OCI-LY3 (cell line): ENCODE measurements around the gene KCMF1.

Experiments used
- H2AFZ ChIP-seq: fragments of 200-600, 300-600 bp; shearing (Covaris generic); 2 replicates; pipeline ENCODE4 v1.6.0; 2014; ENCODE audit warnings: antibody characterized with exemption, low read depth, low read length
- H3K27ac ChIP-seq: fragments of 200-600, 300-600 bp; sonication (generic); 2 replicates; pipeline ENCODE4 v1.5.1; 2014; ENCODE audit warnings: mild to moderate bottlenecking, low read length, moderate library complexity, mixed read lengths
- H3K27me3 ChIP-seq: fragments of 200-600, 300-600 bp; sonication (generic); 2 replicates; pipeline ENCODE4 v1.6.1; 2014; ENCODE audit warnings: low read depth, low read length, mixed read lengths
- H3K36me3 ChIP-seq: fragments of 200-600, 300-600 bp; sonication (generic); replicated peaks from 2 replicates; pipeline ENCODE3; 2014; ENCODE audit warnings: low read depth, low read length, mixed read lengths
- H3K4me1 ChIP-seq: fragments of 300-600, 200-600 bp; sonication (generic); 2 replicates; pipeline ENCODE4 v1.6.1; 2014; ENCODE audit warnings: low read length, mixed read lengths
- H3K4me2 ChIP-seq: fragments of 200-600, 300-600 bp; sonication (generic); 2 replicates; pipeline ENCODE4 v1.6.1; 2014; ENCODE audit warnings: low read length, mixed read lengths
- H3K4me3 ChIP-seq: fragments of 300-600, 200-600 bp; sonication (generic); 2 replicates; pipeline ENCODE4 v1.5.1; 2014; ENCODE audit warnings: antibody characterized with exemption, mild to moderate bottlenecking, low read length, moderate library complexity
- H3K79me2 ChIP-seq: fragments of 300-600, 200-600 bp; shearing (Covaris generic); 2 replicates; pipeline ENCODE4 v1.6.1; 2014; ENCODE audit warnings: mild to moderate bottlenecking, low read length, mixed read lengths
- H3K9ac ChIP-seq: fragments of 300-600, 200-600 bp; shearing (Covaris generic); 2 replicates; pipeline ENCODE4 v1.6.0; 2014; ENCODE audit warnings: mild to moderate bottlenecking, low read length, moderate library complexity
- H3K9me3 ChIP-seq: fragments of 200-600, 300-600 bp; shearing (Covaris generic); 2 replicates; pipeline ENCODE4 v1.6.1; 2014; ENCODE audit warnings: low read length, mixed read lengths; ENCODE audit not compliant: insufficient read depth
- H4K20me1 ChIP-seq: fragments of 200-600, 300-600 bp; sonication (generic); 2 replicates; pipeline ENCODE4 v1.6.1; 2016; ENCODE audit warnings: low read length, mixed read lengths; ENCODE audit not compliant: insufficient read depth
- CTCF ChIP-seq: fragments of 200-600, 300-600 bp; sonication (generic); IDR thresholded peaks from 2 replicates; pipeline ENCODE4 v1.5.1; 2014; ENCODE audit warnings: antibody characterized with exemption, low read length, low read depth
- EZH2phosphoT487 ChIP-seq: fragments of 200-600 bp; shearing (Covaris generic); IDR thresholded peaks from 2 replicates; pipeline ENCODE4 v1.6.1; 2018; ENCODE audit warnings: antibody characterized with exemption, mixed run types, low read depth

KCMF1 gene

GRCh38 chr2:85024372-85025047 lies 53.5 kb downstream of the KCMF1 start:
- Histone ChIP-seq H3K4me3 (no peak overlapping the region), H3K4me2 (no peak overlapping the region), H3K27me3 (no peaks in the 10 kb centered on the region), H3K4me1 (peaks cover 6% of the 10 kb centered on the region; the same call in 1 of the 2 replicates), H3K9me3 (no peaks in the 10 kb centered on the region), H4K20me1 (peaks cover 36% of the 10 kb centered on the region), H2AFZ (no peak overlapping the region), H3K79me2 (peaks cover 88% of the 10 kb centered on the region), H3K27ac (no peak overlapping the region), H3K36me3 (peaks cover 8% of the 10 kb centered on the region), H3K9ac (no peak overlapping the region)
- TF ChIP-seq EZH2phosphoT487 (no peak), CTCF (no peak)

- no peak overlapping the region for H3K4me3 ChIP-seq
- H2AFZ ChIP-seq = no peak overlapping the region
- peaks cover 34% of the 10 kb centered on the region for H3K79me2 ChIP-seq
- H3K4me1 ChIP-seq = no peaks in the 10 kb centered on the region
- H3K9ac ChIP-seq = no peak overlapping the region
- peaks cover 4% of the 10 kb centered on the region; the same call in 1 of the 2 replicates for H4K20me1 ChIP-seq
- peaks cover 40% of the 10 kb centered on the region for H3K36me3 ChIP-seq
- no peak overlapping the region for H3K27ac ChIP-seq
- no peak overlapping the region for H3K4me2 ChIP-seq
- no peaks in the 10 kb centered on the region for H3K27me3 ChIP-seq
- TF ChIP-seq CTCF (no peak), EZH2phosphoT487 (no peak)
- H3K9me3 ChIP-seq = no peaks in the 10 kb centered on the region
Observed at GRCh38 chr2:85032621-85033020, 61.7 kb downstream of the KCMF1 start.

- peaks cover 37% of the 10 kb centered on the region for H3K36me3 ChIP-seq
- H3K27me3 ChIP-seq = no peaks in the 10 kb centered on the region
- peaks cover 4% of the 10 kb centered on the region; the same call in 1 of the 2 replicates for H4K20me1 ChIP-seq
- no peaks in the 10 kb centered on the region for H3K9me3 ChIP-seq
- peaks cover 32% of the 10 kb centered on the region for H3K79me2 ChIP-seq
- H3K4me2 ChIP-seq = no peak overlapping the region
- no peak overlapping the region for H3K27ac ChIP-seq
- no peak overlapping the region for H3K4me3 ChIP-seq
- no peak overlapping the region for H2AFZ ChIP-seq
- TF ChIP-seq CTCF (no peak), EZH2phosphoT487 (no peak)
- H3K4me1 ChIP-seq = no peaks in the 10 kb centered on the region
- no peak overlapping the region for H3K9ac ChIP-seq
Observed at GRCh38 chr2:85033388-85033787, 62.4 kb downstream of the KCMF1 start.

GRCh38 chr2:85034158-85034557 lies 63.2 kb downstream of the KCMF1 start:
- TF ChIP-seq CTCF (no peak), EZH2phosphoT487 (no peak)
- H3K4me3 ChIP-seq = no peak overlapping the region
- peaks cover 30% of the 10 kb centered on the region for H3K79me2 ChIP-seq
- H3K4me2 ChIP-seq = no peak overlapping the region
- no peaks in the 10 kb centered on the region for H3K9me3 ChIP-seq
- no peak overlapping the region for H3K27ac ChIP-seq
- H3K9ac ChIP-seq = no peak overlapping the region
- no peaks in the 10 kb centered on the region for H3K27me3 ChIP-seq
- H3K36me3 ChIP-seq = peaks cover 35% of the 10 kb centered on the region
- H4K20me1 ChIP-seq = peaks cover 5% of the 10 kb centered on the region; the same call in 1 of the 2 replicates
- no peak overlapping the region for H2AFZ ChIP-seq
- no peaks in the 10 kb centered on the region for H3K4me1 ChIP-seq
